Activated CD4-positive, alpha-beta T cell treated with anti-CD3 and anti-CD28 coated beads, Interleukin-2, amount 10 ng/mL, durations not matched to agents 7 days and 5 days (primary cell): ENCODE measurements around the gene INSC. TPM values are rescaled to one million over a fixed set of nuclear protein-coding genes. Genes with fewer than 3 reads are reported as not detected.

Experiments
- CTCF ChIA-PET: fragments of 350-600 bp; sonication (Branson Sonifier 250); formaldehyde crosslinking; loops from one replicate; lab custom pipeline; 2021; ENCODE audit warnings: antibody characterized with exemption; lab: Charles Lee
- POLR2A ChIA-PET: fragments of 350-600 bp; sonication (Branson Sonifier 250); formaldehyde crosslinking; loops from one replicate; lab custom pipeline; 2021; ENCODE audit warnings: antibody characterized with exemption; lab: Charles Lee
- DNase-seq: peaks from one replicate; pipeline ENCODE4 v3.0.0-alpha.2; 2020
- H3K27ac Mint-ChIP-seq: one replicate; pipeline ENCODE4 v1.8.0; 2021; ENCODE audit warnings: mild to moderate bottlenecking, moderate library complexity, mixed read lengths
- H3K27me3 Mint-ChIP-seq: one replicate; pipeline ENCODE4 v1.8.0; 2021; ENCODE audit warnings: mixed read lengths
- H3K36me3 Mint-ChIP-seq: one replicate; pipeline ENCODE4 v1.8.0; 2021; ENCODE audit warnings: low read depth, mixed read lengths
- H3K4me1 Mint-ChIP-seq: one replicate; pipeline ENCODE4 v1.8.0; 2021; ENCODE audit warnings: mixed read lengths
- H3K4me3 Mint-ChIP-seq: one replicate; pipeline ENCODE4 v1.8.0; 2021; ENCODE audit warnings: mild to moderate bottlenecking, moderate library complexity, mixed read lengths
- H3K9me3 Mint-ChIP-seq: one replicate; pipeline ENCODE4 v1.8.0; 2021; ENCODE audit warnings: mixed read lengths
- total RNA-seq, 2 experiments: library from RNA; stranded (reverse); gene quantifications; one replicate each; pipeline ENCODE4 v1.2.3, GENCODE V29; 2021

Gene INSC
- total RNA-seq, 2 experiments from 2014 or later = 0.23 TPM; not detected in 1

DNA sequence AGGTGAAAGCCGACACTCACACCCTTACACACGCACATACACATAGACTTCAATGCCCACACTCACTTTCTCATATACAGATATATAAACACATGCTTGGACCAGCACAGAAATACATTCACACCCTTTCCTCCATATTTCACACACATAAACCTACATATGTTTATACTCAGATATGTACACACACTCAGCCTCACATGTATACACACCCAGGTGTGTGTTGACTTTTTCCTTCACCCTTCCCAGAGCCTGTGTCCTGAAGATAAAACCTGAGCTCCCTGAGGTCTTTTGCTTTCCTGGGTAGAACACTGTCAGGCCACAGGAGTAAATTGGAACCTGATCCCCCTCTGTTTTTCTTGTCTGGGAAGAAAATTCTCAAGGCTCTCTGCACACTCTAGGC is 62.8 kb downstream of the INSC start:
- ChIA-PET POLR2A (no interaction called here), CTCF (interaction anchor here (1.3 kb wide), 1 partner anchor 10 kb away, joined by 3 read pairs; no protein-coding TSS in a partner anchor)
- Mint-ChIP-seq H3K9me3 (no peaks in the 10 kb centered on the region), H3K27ac (no peak overlapping the region), H3K4me1 (no peaks in the 10 kb centered on the region), H3K27me3 (peaks cover 22% of the 10 kb centered on the region), H3K4me3 (no peak overlapping the region), H3K36me3 (no peaks in the 10 kb centered on the region)
- no peak for DNase-seq

DNA sequence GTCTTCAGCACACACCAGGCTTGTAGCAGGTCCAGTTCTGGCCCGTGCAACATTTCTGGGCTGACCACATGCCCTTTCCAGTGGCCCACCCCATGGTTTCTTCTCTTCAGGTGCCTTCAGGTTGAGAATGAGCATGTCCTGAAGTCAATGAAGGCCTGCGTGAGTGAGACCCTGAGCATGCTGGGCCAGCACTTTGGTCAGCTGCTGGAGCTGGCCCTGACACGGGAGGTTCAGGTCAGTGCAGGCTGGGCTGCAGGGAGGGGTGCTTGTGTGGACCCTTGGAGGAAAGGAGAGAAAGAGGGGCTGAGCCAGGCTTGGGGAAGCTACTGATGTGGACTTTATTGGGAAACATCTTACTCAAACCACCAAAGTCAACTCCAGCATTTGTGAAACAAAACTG is 63.5 kb downstream of the INSC start:
- Mint-ChIP-seq H3K4me1 (no peaks in the 10 kb centered on the region), H3K9me3 (no peaks in the 10 kb centered on the region), H3K27ac (no peak overlapping the region), H3K36me3 (no peaks in the 10 kb centered on the region), H3K4me3 (no peak overlapping the region), H3K27me3 (peaks cover 15% of the 10 kb centered on the region)
- ChIA-PET CTCF (interaction anchor here (0.8 to 1.3 kb wide), 2 partner anchors 11 to 19 kb away, joined by 3 read pairs; no protein-coding TSS in a partner anchor), POLR2A (no interaction called here)
- no peak for DNase-seq

DNA sequence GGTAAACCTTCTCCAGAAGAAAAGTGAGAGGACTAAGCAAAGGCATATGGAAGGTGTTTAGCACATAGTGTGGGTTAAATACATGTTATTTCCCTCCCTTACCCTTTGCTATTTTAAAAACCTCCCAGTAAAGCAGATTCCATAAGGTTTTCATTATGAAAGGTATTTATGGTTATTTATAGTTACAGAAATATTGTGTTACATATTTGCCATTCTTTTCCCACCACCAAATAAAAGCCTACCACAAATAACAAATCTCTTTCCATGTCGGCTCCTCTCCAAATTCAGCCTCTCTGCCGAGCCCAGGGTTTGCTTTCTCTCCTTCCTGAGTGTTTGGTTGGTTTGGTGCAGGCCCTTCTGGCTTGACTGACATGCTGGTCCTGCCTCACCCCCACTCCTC is 64.4 kb downstream of the INSC start:
- no peak for DNase-seq
- ChIA-PET POLR2A (no interaction called here), CTCF (interaction anchor here (0.8 kb wide), 1 partner anchor 20 kb away, joined by 3 read pairs; no protein-coding TSS in a partner anchor)
- Mint-ChIP-seq H3K36me3 (no peaks in the 10 kb centered on the region), H3K4me3 (no peak overlapping the region), H3K27ac (no peak overlapping the region), H3K27me3 (peaks cover 9% of the 10 kb centered on the region), H3K9me3 (no peaks in the 10 kb centered on the region), H3K4me1 (no peaks in the 10 kb centered on the region)

DNA sequence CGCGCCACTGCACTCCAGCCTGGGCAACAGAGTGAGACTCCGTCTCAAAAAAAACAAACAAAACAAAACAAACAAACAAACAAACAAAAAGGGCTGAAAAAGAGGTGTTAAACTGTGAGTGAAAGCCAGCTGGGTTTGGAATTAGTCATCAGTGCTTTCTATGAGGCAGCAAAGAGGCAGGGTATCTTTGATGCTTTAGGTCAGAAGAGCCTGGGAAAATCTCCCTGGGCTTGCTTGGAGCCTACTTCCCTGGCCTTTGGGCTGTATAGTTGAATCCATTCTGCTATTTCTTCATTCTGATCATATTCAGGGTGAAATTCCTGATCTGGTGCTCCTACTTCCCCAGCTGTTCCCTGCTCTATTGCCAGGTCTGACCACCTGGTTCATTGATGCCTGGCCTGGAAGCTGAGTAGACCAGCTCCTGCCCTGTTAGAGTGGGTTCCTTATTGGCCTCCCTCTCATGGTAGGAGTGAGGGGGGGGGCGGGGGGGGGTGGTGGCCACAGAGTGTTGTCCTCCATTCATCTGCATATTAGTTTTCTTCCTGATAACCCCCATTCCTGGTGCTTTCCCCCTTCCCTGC is 65.6 kb downstream of the INSC start:
- Mint-ChIP-seq H3K27ac (peak overlapping the region; percentile 25), H3K36me3 (no peaks in the 10 kb centered on the region), H3K9me3 (no peaks in the 10 kb centered on the region), H3K27me3 (peaks cover 6% of the 10 kb centered on the region), H3K4me1 (no peaks in the 10 kb centered on the region), H3K4me3 (no peak overlapping the region)
- ChIA-PET POLR2A (no interaction called here), CTCF (no interaction called here)
- DNase-seq = no peak

DNA sequence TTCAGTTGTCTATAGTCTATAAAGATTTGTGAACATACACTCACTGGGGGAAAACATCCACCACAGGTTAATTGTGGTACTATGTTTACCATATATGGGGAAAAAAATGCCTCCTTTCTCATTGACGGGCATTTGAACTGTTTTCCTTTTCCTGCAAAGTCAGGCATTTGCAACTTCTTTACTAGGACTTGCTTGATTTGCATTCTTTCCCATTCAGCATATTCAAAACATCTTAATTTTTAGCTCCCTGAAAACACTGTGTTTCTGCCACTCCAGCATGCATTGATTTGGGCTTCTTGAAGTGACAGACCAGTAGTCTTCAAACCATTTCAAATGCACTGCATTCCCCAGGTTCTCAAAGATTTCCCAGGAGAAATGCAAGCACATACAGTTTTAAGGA is 67.6 kb downstream of the INSC start:
- CTCF ChIA-PET = no interaction called here
- no peaks in the 10 kb centered on the region for H3K4me1 Mint-ChIP-seq

DNA sequence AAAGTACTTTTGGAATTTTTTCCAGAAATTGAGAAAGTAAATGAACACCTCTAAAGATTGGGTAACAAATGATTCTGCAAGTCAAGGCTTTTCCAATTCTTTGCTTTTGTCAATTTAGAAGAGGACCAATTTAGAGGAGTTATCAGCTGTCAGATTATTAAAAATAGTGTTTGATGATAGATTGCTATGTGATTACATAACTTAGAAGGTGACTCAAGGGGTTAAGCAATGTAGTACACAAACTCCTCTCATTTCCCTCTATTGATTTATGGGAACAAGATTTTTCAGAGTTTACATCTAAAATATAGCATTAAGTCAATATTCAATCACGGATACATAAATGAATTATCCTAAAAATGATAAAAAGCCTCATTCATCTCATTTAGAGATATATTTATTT is 70.3 kb downstream of the INSC start:
- Mint-ChIP-seq H3K27ac (no peak overlapping the region), H3K4me3 (no peak overlapping the region), H3K27me3 (peaks cover 13% of the 10 kb centered on the region), H3K36me3 (no peaks in the 10 kb centered on the region), H3K9me3 (no peaks in the 10 kb centered on the region), H3K4me1 (no peaks in the 10 kb centered on the region)
- no peak for DNase-seq
- CTCF ChIA-PET = no interaction called here
- POLR2A ChIA-PET = no interaction called here

More for the DNA sequence above, 67.6 kb downstream of the INSC start:
- Mint-ChIP-seq H3K36me3 (no peaks in the 10 kb centered on the region), H3K4me3 (no peak overlapping the region), H3K9me3 (no peaks in the 10 kb centered on the region), H3K27ac (no peak overlapping the region), H3K27me3 (peaks cover 10% of the 10 kb centered on the region)
- POLR2A ChIA-PET = no interaction called here
- DNase-seq = no peak

DNA sequence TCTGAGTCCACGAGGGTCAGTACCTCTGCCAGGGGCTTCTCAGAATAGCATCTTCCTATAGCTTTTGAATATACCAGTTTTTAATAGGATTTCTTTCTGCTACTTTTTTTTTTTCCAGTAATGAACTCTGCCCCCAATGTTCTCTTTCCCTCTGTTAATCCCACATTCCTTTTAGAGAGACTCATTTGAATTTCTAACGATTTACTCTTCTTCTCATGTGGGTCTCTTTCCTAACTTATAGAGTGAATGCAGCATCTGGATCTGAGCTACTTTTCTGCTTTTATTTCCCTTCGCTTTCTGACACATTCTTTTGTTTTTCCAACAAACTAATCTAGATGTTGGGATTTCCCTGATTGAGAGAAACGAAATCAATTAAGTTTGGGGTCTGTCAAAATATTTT is 71.4 kb downstream of the INSC start:
- Mint-ChIP-seq H3K9me3 (no peaks in the 10 kb centered on the region), H3K4me1 (no peaks in the 10 kb centered on the region), H3K27me3 (peaks cover 13% of the 10 kb centered on the region), H3K27ac (no peak overlapping the region), H3K36me3 (no peaks in the 10 kb centered on the region), H3K4me3 (no peak overlapping the region)
- DNase-seq = no peak
- POLR2A ChIA-PET = no interaction called here
- CTCF ChIA-PET = interaction anchor here (0.6 kb wide), 2 partner anchors 104 to 274 kb away, joined by 3 to 4 read pairs; no protein-coding TSS in a partner anchor

DNA sequence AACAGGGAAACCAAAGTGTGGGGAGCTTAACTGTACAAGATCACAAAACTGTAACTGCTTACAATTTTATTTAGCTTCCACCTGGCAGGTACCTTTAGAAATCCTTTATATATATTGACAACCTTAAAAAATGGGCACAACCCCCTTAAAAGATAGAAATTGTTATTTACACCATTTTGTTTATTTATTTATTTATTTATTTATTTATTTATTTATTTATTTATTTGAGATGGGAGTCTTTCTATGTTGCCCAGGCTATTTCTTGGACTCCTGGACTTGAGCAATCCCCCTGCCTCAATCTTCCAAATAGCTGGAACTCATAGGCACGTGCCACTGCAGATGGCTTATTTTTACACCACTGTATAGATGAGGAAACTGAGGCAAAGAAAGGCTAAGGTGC is 74.5 kb downstream of the INSC start:
- Mint-ChIP-seq H3K4me3 (no peak overlapping the region), H3K27ac (no peak overlapping the region), H3K9me3 (no peaks in the 10 kb centered on the region), H3K27me3 (peaks cover 13% of the 10 kb centered on the region), H3K36me3 (no peaks in the 10 kb centered on the region), H3K4me1 (no peaks in the 10 kb centered on the region)
- no peak for DNase-seq
- ChIA-PET CTCF (interaction anchor here (1.2 to 2.4 kb wide), 2 partner anchors 13 to 14 kb away, joined by 5 to 7 read pairs; no protein-coding TSS in a partner anchor), POLR2A (no interaction called here)

DNA sequence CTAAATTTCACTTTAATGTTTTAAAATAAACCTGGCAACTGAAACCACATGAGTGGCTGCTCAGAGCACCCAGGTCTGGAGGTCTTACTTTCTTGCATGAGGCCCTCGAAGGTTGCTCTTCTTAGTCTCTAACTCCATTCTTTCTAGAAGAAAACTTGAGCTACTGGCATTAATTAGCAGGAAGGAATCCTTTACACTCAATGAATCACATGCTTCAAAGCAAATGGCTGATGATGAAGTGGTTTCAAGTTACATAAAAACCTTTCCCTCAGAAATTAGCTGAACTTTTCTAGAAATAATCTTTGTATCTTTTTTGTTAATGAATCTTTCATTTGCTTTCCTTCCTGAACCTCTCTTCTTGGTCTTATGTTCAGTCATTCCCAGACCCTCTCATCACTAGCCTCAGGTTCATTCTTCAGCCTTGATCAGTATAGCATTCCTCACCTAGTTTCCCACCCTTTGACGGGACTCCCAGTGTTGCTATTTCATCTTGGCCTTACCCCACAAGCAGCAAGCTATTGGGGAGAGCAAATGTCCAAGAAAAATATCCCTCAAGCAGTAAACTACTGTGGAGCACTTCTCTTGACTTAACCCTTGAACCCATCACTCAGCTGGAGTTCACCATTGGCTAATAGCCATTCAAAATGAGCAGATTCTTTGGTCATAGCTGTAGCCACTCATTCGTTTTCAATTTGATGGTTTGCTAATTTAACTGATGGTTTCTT is 75.1 kb downstream of the INSC start:
- Mint-ChIP-seq H3K4me1 (no peaks in the 10 kb centered on the region), H3K27ac (no peak overlapping the region), H3K36me3 (no peaks in the 10 kb centered on the region), H3K9me3 (no peaks in the 10 kb centered on the region), H3K27me3 (peaks cover 13% of the 10 kb centered on the region), H3K4me3 (no peak overlapping the region)
- DNase-seq = no peak
- ChIA-PET CTCF (interaction anchor here (0.6 to 2.4 kb wide), 3 partner anchors 12 to 115 kb away, joined by 3 to 7 read pairs (median 5); no protein-coding TSS in a partner anchor), POLR2A (no interaction called here)

DNA sequence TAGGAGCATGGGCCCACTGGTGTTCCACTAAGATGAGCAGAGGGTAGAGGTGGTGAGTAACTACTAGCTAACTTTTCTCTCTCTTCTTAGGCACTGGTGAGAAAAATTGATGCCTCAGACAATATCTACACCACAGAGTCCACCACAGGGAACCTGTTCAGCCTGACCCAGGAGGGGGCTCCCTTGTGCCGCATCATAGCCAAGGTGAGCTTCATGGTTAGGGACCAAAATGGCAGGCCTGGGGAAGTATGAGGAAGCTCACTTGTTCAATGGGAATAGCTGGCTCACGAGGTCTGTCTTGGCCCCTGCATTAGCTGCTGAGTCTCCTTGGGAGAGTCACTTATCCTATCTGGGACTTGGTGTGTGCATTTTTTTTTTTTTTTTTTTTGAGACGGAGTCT is 75.9 kb downstream of the INSC start:
- ChIA-PET CTCF (interaction anchor here (1.2 to 2.4 kb wide), 2 partner anchors 12 to 16 kb away, joined by 5 to 7 read pairs; no protein-coding TSS in a partner anchor), POLR2A (no interaction called here)
- Mint-ChIP-seq H3K4me3 (no peak overlapping the region), H3K36me3 (no peaks in the 10 kb centered on the region), H3K4me1 (no peaks in the 10 kb centered on the region), H3K27me3 (peaks cover 13% of the 10 kb centered on the region), H3K27ac (no peak overlapping the region), H3K9me3 (no peaks in the 10 kb centered on the region)
- no peak for DNase-seq

DNA sequence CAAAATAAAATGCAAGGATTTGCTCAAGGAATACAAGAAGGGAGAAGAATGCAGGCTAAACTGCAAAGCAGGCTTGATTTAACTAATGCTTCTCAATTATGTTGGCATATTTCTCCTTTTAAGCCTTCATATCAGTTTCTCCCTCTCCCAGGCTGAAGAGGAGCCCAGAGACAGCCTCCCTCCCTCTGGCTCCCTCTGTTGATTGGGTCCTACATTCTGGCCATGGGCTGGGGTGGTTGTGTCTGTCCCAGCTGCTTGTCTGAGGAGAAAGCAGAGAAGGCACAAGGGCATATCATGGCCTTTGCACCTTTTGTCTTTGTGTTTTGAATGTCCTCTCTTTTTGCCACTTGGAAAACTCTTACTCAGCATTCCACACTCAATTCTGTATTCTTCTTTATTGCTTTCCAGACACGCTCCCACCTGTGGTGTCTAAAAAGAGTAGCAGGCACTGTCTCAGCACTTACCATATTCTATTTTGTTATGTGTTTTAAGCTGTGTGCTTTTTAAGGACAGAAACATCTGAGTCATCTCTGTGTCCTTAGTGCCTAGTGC is 77.4 kb downstream of the INSC start:
- no peak for DNase-seq
- Mint-ChIP-seq H3K27me3 (peaks cover 5% of the 10 kb centered on the region), H3K4me3 (no peak overlapping the region), H3K36me3 (no peaks in the 10 kb centered on the region), H3K4me1 (no peaks in the 10 kb centered on the region), H3K9me3 (no peaks in the 10 kb centered on the region), H3K27ac (no peak overlapping the region)
- ChIA-PET POLR2A (no interaction called here), CTCF (no interaction called here)

DNA sequence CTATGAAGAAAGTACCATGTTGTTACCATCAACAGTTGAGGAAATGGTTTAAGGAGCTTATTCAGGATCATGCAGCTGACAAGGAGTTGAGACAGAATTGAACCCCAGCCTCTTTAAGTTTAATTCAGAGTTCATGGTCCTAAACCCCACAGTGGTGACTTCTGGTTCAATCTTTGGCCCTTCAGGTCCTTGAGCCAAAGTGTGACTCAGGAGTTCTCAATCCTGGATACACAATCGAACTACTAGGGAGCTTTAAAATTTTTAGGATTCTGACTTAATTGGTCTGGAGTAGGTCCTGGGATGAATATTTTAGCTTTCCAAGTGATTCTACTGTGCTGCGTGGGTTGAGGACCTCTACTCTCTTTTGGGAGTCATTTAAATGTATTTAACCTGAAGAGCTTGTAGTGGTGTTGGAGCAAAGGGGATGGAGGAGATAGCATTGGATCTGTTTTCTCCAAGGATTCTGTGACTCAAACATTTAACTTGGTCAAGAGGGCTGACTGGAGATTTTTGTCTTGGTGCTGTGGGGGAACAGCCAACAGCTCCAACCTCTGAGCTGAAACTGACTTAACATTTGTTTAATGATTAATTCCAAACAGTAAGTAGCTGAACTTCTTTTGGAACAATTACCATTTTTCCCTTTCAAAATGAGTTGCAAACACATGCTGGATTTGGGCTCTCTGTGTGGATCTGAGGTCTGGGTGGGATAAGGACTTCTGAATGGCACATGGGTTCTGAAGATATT is 80.1 kb downstream of the INSC start:
- no peak for DNase-seq
- Mint-ChIP-seq H3K27me3 (peaks cover 5% of the 10 kb centered on the region), H3K4me1 (no peaks in the 10 kb centered on the region), H3K27ac (no peak overlapping the region), H3K36me3 (no peaks in the 10 kb centered on the region), H3K9me3 (no peaks in the 10 kb centered on the region), H3K4me3 (no peak overlapping the region)
- ChIA-PET CTCF (interaction anchor here (1.0 kb wide), 1 partner anchor 9 kb away, joined by 3 read pairs; no protein-coding TSS in a partner anchor), POLR2A (no interaction called here)
